ENCODE measurements around the gene OR5AS1. TPM values are rescaled to one million over a fixed set of nuclear protein-coding genes. Genes with fewer than 3 reads are reported as not detected.
"Not testable (repeated sequence)": the region's sequence is repeated elsewhere in the genome, so short reads cannot be mapped to it uniquely, and the experiment has no call there.

The OR5AS1 gene
- total RNA-seq, 1 donor from 2014 or later, result not detected

DNA sequence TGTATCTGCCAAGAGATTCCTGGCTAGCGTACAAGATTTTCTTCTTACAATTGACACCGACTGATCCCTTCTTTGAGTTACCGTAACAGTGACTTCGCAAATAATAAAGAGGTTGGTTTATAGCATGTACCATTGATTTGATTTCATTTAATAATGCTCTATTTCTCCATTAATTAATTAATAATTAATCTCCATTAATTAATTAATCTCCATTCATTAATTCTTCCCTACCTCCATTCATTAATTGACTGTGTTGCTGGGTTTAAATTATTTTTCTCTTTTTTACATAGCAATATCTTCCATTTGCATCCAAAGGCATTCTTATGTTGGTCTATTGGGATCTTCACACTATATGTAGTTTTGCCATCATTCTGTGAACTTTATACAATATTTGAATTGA lies 21.0 kb downstream of the OR5AS1 start:
- Mint-ChIP-seq H3K4me1 (ENCODE audit: low read depth) (peaks cover 3% of the 10 kb centered on the region), H3K36me3 (ENCODE audit: insufficient read depth) (no peaks in the 10 kb centered on the region), H3K4me3 (ENCODE audit: low read depth) (no peak overlapping the region), H3K27me3 (no peaks in the 10 kb centered on the region), H3K9me3 (ENCODE audit: low read depth) (no peaks in the 10 kb centered on the region), H3K27ac (no peak overlapping the region)
- no peak for DNase-seq (ENCODE audit: low spot score, unreplicated experiment)
- TF ChIP-seq, protein P1, sequence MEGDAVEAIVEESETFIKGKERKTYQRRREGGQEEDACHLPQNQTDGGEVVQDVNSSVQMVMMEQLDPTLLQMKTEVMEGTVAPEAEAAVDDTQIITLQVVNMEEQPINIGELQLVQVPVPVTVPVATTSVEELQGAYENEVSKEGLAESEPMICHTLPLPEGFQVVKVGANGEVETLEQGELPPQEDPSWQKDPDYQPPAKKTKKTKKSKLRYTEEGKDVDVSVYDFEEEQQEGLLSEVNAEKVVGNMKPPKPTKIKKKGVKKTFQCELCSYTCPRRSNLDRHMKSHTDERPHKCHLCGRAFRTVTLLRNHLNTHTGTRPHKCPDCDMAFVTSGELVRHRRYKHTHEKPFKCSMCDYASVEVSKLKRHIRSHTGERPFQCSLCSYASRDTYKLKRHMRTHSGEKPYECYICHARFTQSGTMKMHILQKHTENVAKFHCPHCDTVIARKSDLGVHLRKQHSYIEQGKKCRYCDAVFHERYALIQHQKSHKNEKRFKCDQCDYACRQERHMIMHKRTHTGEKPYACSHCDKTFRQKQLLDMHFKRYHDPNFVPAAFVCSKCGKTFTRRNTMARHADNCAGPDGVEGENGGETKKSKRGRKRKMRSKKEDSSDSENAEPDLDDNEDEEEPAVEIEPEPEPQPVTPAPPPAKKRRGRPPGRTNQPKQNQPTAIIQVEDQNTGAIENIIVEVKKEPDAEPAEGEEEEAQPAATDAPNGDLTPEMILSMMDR (IDR thresholded peaks at IDR 0.05; ENCODE audit: unreplicated experiment), result no peak

DNA sequence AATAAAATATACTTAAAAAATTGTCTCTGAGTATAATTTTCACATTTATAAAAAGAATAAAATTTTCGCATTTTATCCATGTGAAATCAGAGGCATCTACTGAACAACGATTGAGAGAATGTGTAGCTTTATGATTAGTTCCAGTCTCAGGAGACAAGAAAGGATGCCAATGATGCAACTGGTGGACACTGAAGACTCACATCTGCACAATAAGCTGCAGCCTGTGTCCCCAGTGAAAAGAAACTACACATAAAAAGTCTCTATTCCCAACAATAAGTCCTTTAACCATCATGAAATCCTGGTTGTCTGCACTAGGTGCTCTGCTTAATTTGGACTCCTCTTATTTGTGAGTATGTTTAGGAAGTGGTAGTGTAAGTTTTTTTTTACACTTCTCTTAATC lies 22.0 kb downstream of the OR5AS1 start:
- peaks cover 3% of the 10 kb centered on the region for H3K4me1 Mint-ChIP-seq (ENCODE audit: low read depth)
- no peaks in the 10 kb centered on the region for H3K36me3 Mint-ChIP-seq (ENCODE audit: insufficient read depth)
- no peak for DNase-seq (ENCODE audit: low spot score, unreplicated experiment)
- TF ChIP-seq, protein P1 (IDR thresholded peaks at IDR 0.05; ENCODE audit: unreplicated experiment), result no peak
- H3K4me3 Mint-ChIP-seq (ENCODE audit: low read depth), result no peak overlapping the region
- no peaks in the 10 kb centered on the region for H3K9me3 Mint-ChIP-seq (ENCODE audit: low read depth)
- no peak overlapping the region for H3K27ac Mint-ChIP-seq
- H3K27me3 Mint-ChIP-seq, result no peaks in the 10 kb centered on the region

DNA sequence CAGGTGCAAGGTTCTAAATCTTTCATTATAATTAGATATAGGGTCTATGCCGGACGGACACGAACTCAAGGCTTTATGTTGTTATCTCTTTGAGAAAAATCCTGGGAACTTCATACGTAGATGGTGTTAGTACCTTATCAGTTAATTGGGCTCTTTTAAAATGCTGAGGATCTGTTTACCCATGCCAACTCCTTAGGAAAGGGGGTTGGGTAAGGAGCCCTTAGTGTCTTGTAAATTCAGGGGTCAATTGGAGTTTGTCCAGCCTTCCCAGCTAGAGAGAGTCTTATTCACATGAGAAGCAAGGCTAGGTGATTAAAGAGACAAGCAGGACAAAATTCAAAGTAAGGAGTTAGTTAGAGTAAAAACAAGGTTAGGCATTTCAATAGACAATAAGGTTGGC lies 28.9 kb downstream of the OR5AS1 start:
- not testable (repeated sequence) for H3K36me3 Mint-ChIP-seq (ENCODE audit: insufficient read depth)

GRCh38 chr11:56057661-56058237 lies 30.3 kb downstream of the OR5AS1 start:
- not testable (repeated sequence) for H3K36me3 Mint-ChIP-seq (ENCODE audit: insufficient read depth); DNase-seq (ENCODE audit: low spot score, unreplicated experiment); H3K27me3 Mint-ChIP-seq; H3K4me3 Mint-ChIP-seq (ENCODE audit: low read depth); H3K27ac Mint-ChIP-seq
- Mint-ChIP-seq H3K9me3 (ENCODE audit: low read depth) (peaks cover 24% of the 10 kb centered on the region), H3K4me1 (ENCODE audit: low read depth) (peaks cover 13% of the 10 kb centered on the region)

More for the DNA sequence above, 28.9 kb downstream of the OR5AS1 start:
- H3K4me1 Mint-ChIP-seq (ENCODE audit: low read depth), result peaks cover 13% of the 10 kb centered on the region
- H3K9me3 Mint-ChIP-seq (ENCODE audit: low read depth), result peaks cover 24% of the 10 kb centered on the region
- not testable (repeated sequence) for H3K27me3 Mint-ChIP-seq; H3K27ac Mint-ChIP-seq; H3K4me3 Mint-ChIP-seq (ENCODE audit: low read depth); DNase-seq (ENCODE audit: low spot score, unreplicated experiment)

GRCh38 chr11:56058260-56058780 lies 30.9 kb downstream of the OR5AS1 start:
- peaks cover 24% of the 10 kb centered on the region for H3K9me3 Mint-ChIP-seq (ENCODE audit: low read depth)
- H3K4me1 Mint-ChIP-seq (ENCODE audit: low read depth), result peaks cover 13% of the 10 kb centered on the region
- DNase-seq (ENCODE audit: low spot score, unreplicated experiment); H3K27me3 Mint-ChIP-seq; H3K4me3 Mint-ChIP-seq (ENCODE audit: low read depth); H3K27ac Mint-ChIP-seq; H3K36me3 Mint-ChIP-seq (ENCODE audit: insufficient read depth): not testable (repeated sequence)

- DNase-seq (ENCODE audit: low spot score, unreplicated experiment), result no peak
- no peaks in the 10 kb centered on the region for H3K4me1 Mint-ChIP-seq (ENCODE audit: low read depth)
- no peak overlapping the region for H3K4me3 Mint-ChIP-seq (ENCODE audit: low read depth)
- TF ChIP-seq, protein P1 (IDR thresholded peaks at IDR 0.05; ENCODE audit: unreplicated experiment), result no peak
- no peaks in the 10 kb centered on the region for H3K27me3 Mint-ChIP-seq
- no peaks in the 10 kb centered on the region for H3K36me3 Mint-ChIP-seq (ENCODE audit: insufficient read depth)
- H3K9me3 Mint-ChIP-seq (ENCODE audit: low read depth), result peaks cover 4% of the 10 kb centered on the region
- peak overlapping the region; percentile 2 for H3K27ac Mint-ChIP-seq
Observed at GRCh38 chr11:56066980-56067379, 39.5 kb downstream of the OR5AS1 start.

Other genes with a start within 250 kb of the OR5AS1 start
- not detected in 2 replicates for gene OR5D14, start 232.1 kb upstream of the OR5AS1 start, total RNA-seq
- gene OR5L1, start 216.3 kb upstream of the OR5AS1 start, total RNA-seq, result not detected in 2 replicates
- gene OR5D18, start 208.0 kb upstream of the OR5AS1 start, total RNA-seq, result not detected in 2 replicates
- not detected in 2 replicates for gene OR5L2, start 200.4 kb upstream of the OR5AS1 start, total RNA-seq
- not detected in 2 replicates for gene OR5D16, start 188.9 kb upstream of the OR5AS1 start, total RNA-seq
- gene TRIM51, start 144.4 kb upstream of the OR5AS1 start, total RNA-seq, result not detected in 2 replicates
- gene OR5W2, start 113.1 kb upstream of the OR5AS1 start, total RNA-seq, result not detected in 2 replicates
- not detected in 2 replicates for gene OR5I1, start 91.3 kb upstream of the OR5AS1 start, total RNA-seq
- not detected in 2 replicates for gene OR10AG1, start 57.7 kb upstream of the OR5AS1 start, total RNA-seq
- gene OR5F1, start 33.0 kb upstream of the OR5AS1 start, total RNA-seq, result not detected in 2 replicates
- not detected in 2 replicates for gene OR8I2, start 65.7 kb downstream of the OR5AS1 start, total RNA-seq
- not detected in 2 replicates for gene OR8H2, start 76.0 kb downstream of the OR5AS1 start, total RNA-seq
- gene OR8H3, start 94.7 kb downstream of the OR5AS1 start, total RNA-seq, result not detected in 2 replicates
- not detected in 2 replicates for gene OR8J3, start 112.5 kb downstream of the OR5AS1 start, total RNA-seq
- gene OR8K5, start 132.7 kb downstream of the OR5AS1 start, total RNA-seq, result not detected in 2 replicates
- not detected in 2 replicates for gene OR5J2, start 149.0 kb downstream of the OR5AS1 start, total RNA-seq
- gene OR5T2, start 206.6 kb downstream of the OR5AS1 start, total RNA-seq, result not detected in 2 replicates
- not detected in 2 replicates for gene OR5T3, start 224.6 kb downstream of the OR5AS1 start, total RNA-seq
- not detected in 2 replicates for gene OR5T1, start 246.5 kb downstream of the OR5AS1 start, total RNA-seq